Thyroid gland (tissue), 4 donors: ENCODE results near the gene ZNFX1.

Experiments
- POLR2A ChIP-seq, 2 donors: fragments of 450-650 bp; IDR thresholded peaks; one replicate each; pipeline ENCODE4 v1.6.1; 2017; ENCODE audit warnings: antibody characterized with exemption in 2 of 2, mild to moderate bottlenecking in 2 of 2, moderate library complexity in 1 of 2
- TF ChIP-seq, protein P1 (sequence below), 6 experiments: fragments of 200-600 bp in 3 of 6; fragments of 450-650 bp in 3 of 6; sonication (generic) in 3 of 6; IDR thresholded peaks; one replicate each; pipeline ENCODE4 v1.5.1; 2016 to 2019; ENCODE audit warnings: antibody characterized with exemption in 6 of 6, mild to moderate bottlenecking in 2 of 6, inconsistent platforms in 1 of 6, moderate library complexity in 1 of 6

DNA sequence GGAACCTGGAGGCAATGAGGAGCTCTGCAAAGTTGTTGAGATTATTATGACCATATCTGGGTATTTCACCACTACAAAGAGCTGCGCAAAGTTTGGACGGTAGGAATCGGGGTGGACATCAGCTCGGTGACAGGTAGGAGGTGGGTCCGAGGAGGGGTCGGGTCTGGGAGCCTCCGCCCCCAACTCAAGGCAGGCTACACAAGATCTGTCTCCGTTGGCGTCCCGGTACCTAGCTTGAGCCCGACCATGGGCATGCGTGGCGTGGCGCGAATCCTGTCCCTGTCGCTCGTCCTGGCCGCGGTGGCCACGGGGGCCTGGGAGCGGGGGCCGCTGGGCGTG, 40.2 kb upstream of the ZNFX1 start:
- no peak for TF ChIP-seq POLR2A (IDR thresholded peaks at IDR 0.05)
- TF ChIP-seq, protein P1, sequence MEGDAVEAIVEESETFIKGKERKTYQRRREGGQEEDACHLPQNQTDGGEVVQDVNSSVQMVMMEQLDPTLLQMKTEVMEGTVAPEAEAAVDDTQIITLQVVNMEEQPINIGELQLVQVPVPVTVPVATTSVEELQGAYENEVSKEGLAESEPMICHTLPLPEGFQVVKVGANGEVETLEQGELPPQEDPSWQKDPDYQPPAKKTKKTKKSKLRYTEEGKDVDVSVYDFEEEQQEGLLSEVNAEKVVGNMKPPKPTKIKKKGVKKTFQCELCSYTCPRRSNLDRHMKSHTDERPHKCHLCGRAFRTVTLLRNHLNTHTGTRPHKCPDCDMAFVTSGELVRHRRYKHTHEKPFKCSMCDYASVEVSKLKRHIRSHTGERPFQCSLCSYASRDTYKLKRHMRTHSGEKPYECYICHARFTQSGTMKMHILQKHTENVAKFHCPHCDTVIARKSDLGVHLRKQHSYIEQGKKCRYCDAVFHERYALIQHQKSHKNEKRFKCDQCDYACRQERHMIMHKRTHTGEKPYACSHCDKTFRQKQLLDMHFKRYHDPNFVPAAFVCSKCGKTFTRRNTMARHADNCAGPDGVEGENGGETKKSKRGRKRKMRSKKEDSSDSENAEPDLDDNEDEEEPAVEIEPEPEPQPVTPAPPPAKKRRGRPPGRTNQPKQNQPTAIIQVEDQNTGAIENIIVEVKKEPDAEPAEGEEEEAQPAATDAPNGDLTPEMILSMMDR (IDR thresholded peaks at IDR 0.05): no peak
